NCI-H1694 treated with DMSO at 0.1 percent for 48 hours (cell line): Measurements from ENCODE around the gene HUWE1.

Source experiments
- DNase-seq: peaks from one replicate; lab custom pipeline; 2025; lab: John Stamatoyannopoulos, UW

Gene HUWE1

DNA sequence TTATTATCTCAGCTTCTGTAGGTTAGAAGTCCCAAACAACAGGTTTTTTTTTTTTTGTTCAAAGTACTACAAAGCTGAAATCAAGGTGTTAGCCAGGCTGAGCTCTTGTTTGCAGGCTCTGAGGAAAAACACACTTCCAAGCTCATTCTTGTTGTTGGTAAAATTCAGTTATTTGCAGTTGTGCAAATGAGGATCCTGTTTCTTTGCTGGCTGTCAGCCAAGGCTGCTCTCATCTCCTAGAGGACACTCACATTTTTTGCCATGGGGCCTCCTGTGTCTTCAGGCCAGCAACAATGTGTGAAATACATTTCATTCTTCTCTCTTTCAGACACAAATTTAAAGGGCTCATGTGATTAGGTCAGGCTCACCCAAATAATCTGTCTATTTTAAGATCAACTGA is 192.1 kb downstream of the HUWE1 start:
- peak; percentile 5 for DNase-seq

GRCh38 chrX:53486285-53486684 is 200.2 kb downstream of the HUWE1 start:
- no peak for DNase-seq

DNA sequence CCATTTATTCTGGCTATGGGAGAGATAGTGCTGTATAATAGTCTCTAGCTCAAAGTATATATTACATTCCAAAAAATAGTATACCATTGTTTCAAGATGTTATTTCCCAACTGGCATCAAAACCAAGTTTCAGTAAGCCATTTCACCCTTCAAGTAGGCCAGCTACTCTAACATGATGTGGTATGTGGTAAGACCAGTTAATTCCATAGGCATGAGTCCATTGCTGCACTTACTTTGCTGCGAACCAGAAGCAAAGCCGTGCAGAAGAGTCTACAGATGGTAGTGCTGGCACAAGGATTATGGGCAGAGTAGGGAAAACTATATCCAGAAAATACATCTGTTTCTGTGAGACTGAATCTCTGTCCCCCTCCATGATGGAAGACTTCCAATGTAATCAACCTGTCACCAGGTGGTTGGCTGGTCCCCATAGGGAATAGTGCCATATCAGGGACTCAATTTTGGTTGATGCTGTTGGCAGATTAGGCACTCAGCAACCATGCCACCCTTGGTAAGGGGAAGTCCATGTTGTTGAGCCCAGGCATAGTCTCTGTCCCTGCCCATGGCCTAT is 202.6 kb downstream of the HUWE1 start:
- no peak for DNase-seq

DNA sequence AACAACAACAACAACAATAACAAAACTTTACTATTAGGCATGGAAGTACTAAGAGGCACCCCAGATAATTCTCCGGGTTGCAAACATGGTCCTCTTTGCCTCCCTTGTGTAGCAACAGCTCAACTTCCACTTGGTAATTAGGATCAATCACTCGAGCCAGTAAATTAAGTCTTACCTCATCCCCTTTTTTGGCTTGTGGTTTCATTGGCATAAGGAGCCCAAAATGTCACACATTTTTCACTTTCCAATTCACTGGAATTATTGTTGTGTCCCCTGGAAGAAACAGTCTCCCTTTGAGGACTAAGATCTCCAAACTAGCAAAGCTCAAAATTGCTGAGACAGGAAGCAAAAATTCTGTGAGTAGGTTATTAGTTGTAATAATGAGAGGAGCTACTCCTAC is 203.1 kb downstream of the HUWE1 start:
- no peak for DNase-seq
